CD1c-positive myeloid dendritic cell (primary cell): ENCODE measurements around the gene RXFP3.

Source experiments
- DNase-seq: peaks from one replicate; pipeline ENCODE4 v3.0.0-alpha.2; 2016; ENCODE audit errors: extremely low spot score

The RXFP3 gene

DNA sequence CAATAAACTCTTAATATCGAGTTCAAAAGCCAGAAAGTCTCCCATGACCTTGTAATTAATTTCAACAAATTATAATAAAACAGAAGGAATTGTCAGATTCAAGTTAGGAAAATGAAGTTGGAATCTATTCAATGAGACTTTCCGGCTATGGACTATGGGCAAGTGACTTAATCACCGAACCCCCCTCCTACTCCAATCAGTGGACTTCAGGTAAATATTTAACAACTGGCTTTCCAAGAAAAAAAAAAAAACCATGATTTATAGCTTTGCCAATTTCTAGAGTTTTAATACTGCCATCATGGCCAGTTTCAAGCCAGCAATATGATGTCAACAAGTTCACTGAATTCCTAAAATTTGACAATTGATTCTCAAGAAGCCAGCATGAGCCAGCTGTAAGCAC is 43.8 kb downstream of the RXFP3 start:
- DNase-seq: no peak

DNA sequence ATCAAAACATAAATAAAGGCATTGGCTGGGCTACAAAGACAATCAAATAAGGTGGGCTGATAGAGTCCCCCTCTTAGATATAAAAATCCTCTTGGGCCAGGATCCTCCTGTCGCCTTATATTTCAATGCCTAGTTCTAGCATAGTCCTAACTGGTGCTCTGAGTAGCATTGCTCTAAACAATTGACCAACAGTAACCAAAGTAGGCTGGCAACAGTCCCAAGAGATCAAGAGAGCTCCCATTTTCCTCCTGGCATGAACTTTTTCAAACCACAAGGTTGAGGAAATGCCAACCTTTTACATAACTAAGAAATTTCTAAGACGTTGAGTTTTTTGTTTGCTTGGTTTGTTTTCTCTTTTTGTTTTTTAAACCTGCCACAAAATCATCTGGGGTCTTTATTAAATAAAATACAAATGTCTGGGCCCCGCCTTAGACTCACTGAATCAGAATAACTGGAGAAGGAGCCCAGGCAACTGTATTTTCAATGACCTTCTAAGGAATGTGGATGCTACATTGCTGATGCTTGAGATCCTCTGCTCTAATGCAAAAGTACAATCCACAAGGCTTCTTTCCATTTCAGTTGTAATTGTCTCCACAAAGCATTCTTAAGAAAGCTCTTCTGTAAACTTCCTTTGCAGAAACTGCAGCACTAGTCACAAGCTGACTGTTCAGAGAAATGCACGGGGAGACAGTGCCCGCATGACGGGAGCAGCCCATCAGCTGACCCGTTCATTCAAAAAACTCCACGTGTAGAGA is 45.4 kb downstream of the RXFP3 start:
- DNase-seq: no peak

DNA sequence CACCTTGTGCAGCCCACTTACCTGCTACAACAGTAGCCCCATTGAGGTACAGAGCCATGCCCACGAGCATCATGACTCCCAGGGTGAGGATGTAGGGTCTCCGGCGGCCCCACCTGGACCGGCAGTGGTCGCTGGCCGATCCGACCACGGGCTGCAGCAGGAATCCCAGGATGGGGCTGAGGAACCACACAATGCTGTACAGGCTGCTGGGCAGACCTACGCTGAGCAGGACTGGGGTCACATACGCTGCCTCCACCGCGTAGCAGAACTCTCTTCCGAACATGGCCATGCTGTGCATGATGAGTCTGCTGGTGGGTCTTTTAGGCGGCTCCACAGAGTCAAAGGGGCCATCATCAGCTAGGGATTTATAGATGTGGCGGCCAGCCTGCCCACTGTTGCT is 48.0 kb downstream of the RXFP3 start:
- no peak for DNase-seq

DNA sequence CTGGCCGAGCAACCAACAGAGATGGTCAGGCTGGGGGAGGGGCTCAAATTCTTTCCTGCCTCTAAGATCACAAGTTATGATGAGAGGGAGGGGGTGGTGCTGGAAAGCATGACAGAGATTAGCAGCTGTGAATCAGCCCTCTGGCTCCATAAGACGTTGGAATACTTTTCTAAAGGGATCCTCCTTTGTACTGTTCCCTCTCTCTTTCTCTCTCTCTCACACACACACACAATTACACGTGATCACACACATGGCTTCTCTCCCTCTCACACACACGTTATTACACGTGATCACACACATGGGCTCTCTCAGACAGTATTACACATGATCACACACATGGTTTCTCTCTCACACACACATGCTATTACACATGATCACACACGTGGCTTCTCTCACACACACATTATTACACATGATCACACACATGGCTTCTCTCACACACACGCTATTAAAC is 48.5 kb downstream of the RXFP3 start, which contains the start of gene SLC45A2:
Gene SLC45A2, minus strand, starts transcription at position 23 of the 454 bp plus-strand sequence. CDS start 110 bp downstream, outside the sequence.
- no peak for DNase-seq

DNA sequence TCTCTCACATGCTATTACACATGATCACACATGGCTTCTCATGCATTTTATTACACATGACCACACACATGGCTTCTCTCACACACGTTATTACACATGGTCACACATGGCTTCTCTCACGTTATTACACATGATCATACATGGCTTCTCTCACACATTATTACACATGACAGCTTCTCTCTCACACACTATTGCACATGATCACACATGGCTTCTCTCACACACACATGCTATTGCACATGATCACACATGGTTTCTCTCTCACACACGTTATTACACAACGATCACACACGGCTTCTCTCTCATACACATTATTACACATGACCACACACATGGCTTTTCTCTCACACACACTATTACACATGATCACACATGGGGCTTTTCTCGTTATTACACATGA is 49.3 kb downstream of the RXFP3 start:
- DNase-seq: no peak
